HPDE6-E6E7 (cell line): Measurements from ENCODE around the gene BIRC5.

Source experiments
- DNase-seq: peaks from one replicate; pipeline ENCODE4 v3.0.0; 2011; ENCODE audit warnings: missing footprints; ENCODE audit errors: extremely low spot score

Gene BIRC5

DNA sequence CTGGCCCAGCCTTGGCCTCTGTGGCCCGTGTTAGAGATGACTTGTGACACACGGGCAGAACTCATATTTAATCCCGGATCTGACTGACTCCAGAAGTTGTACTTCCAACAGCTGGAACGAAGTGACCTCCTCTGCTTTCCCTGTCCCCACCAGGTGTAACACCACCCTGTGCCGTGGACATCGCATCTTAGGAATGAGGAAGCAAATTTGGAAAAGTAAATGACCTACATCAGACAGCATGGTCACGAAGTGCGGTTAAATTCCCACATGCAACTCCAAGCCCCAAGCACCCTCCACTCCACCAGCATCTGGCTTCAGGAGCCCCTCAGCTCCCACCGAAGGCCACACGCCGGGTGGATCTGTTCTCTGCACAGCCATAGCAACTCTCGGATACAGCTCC lies 30.1 kb upstream of the BIRC5 start:
- no peak for DNase-seq

DNA sequence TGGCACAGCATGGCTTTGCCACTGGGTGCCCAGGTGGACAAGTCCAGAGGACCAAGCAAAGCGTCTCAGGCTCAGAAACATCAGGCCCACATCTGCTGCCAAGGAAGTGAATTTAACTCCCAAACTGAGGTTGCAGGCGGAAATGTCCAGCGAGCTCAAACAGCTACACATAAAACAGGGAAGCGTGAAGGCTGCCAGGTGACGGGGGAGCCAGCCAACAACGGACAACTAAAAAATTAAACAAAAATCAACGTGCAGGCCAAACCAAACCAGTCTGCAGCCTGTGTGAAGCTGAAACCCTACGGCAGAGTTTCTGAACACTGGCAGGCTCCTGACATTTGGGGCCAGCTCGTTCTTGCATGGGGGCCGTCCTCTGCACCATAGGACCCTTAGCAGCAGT lies 29.7 kb upstream of the BIRC5 start:
- DNase-seq: no peak

GRCh38 chr17:78184868-78185267 lies 29.2 kb upstream of the BIRC5 start:
- no peak for DNase-seq

- DNase-seq: no peak
Measured at GRCh38 chr17:78185981-78186691, 27.9 kb upstream of the BIRC5 start.

DNA sequence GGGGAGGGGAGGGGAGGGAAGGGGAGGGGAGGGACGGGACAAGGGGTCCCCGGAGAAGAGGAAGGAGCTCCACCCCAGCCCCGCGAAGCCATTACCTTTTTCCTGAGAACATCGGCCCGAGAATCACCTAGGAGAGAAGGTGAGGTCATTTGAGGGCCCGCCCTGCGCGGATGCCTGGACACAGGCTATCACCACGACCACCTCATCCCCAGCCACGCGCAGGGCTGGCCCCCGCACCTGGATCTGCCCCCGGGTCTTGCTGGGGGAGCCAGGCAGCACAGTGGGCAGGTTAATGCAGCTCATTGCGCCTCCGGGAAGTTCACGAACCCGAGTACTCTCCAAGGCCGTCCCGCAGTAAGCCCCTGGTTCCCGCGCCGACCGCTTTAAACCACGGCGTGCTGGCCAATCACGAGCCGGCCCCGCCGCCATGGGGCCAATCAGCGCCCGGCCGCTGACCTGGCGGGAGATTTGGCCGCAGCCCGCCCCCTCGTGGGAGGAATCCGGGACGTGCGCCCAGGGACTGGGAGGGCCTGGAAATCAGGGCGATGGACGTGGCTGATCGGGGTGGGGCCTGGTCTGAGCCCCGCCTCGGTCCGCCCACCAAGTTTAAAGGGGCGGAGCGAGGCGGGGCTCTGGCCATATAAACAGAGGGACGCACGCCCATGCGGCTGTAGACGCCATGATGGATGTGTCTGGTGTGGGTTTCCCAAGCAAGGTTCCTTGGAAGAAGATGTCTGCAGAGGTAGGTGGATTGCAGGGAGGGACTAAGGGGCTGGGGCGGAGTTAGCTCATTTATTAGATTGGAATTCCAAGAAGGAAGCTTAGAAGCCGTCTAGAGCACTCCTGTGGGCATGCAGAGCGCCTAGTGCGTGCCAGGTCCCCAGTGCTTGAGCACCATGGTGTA lies 27.1 kb upstream of the BIRC5 start, which contains the start of the genes AFMID and TK1:
TSS of gene AFMID (plus strand) at position 671 of the 904 bp plus-strand sequence. CDS start at position 680, 9 bp downstream.
TSS of gene TK1 (minus strand) at position 361 of the 904 bp plus-strand sequence. CDS start at position 303, 58 bp downstream.
- peak; percentile 98 for DNase-seq

- no peak for DNase-seq
Measured at GRCh38 chr17:78196716-78197115, 17.3 kb upstream of the BIRC5 start.

DNA sequence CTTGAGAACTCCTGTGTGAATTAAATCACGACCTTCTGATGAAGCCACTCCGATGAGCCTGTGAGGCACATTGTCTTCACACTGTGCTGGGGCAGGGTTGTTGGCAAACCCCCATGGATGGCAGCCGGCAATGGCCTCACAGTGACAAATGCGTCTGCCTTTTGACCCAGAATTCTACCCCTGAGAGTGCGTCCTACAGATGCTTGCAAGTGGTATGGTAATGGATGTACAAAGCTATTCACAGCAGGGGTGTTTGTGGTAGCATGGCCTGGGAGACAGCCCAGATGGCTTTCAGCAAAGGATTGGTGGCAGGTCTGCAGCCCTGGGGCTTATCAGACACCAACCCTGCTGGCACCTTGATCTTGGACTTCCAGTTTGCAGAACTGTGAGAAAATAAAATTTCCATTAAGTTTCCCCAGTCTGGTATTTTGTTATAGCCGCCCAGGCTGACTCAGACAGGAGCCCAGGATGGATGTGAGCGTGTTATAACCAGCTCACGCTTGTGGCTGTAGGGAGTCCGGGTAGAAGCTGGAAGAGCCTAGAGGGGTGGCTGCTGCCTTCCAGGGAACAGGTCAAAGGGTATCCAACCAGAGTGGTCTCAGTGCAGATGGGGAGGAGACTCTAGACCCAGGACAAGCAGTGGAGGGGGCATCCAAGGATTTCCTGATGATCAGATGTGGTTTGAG lies 16.8 kb upstream of the BIRC5 start:
- DNase-seq: no peak

- no peak for DNase-seq
Measured at GRCh38 chr17:78200451-78200850, 13.6 kb upstream of the BIRC5 start.

DNA sequence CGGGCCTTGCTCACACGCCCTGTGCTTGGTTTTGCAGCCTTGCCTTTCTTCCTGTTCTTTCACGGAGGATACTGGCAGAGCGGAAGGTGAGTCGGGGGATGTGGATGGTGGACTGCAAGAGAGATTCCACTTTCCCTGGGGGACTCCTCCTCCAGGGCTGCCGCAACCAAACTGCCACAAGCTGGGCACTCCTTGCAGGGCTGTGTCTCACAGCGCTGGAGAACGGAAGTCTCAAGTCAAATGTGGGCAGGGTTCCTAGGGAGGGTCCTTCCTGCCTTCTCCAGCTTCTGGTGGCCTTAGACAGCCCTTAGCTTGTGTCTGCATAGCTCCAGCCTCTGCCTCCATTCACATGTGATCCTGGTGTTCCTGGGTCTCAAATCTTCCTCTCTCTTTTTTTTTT lies 11.4 kb upstream of the BIRC5 start:
- DNase-seq: no peak

GRCh38 chr17:78204387-78205123 lies 9.5 kb upstream of the BIRC5 start:
- DNase-seq: no peak

- no peak for DNase-seq
Measured at GRCh38 chr17:78205124-78205775, 8.8 kb upstream of the BIRC5 start.

- no peak for DNase-seq
Measured at GRCh38 chr17:78206298-78206697, 7.8 kb upstream of the BIRC5 start.

GRCh38 chr17:78208486-78208885 lies 5.6 kb upstream of the BIRC5 start:
- no peak for DNase-seq

GRCh38 chr17:78210111-78210510 lies 3.9 kb upstream of the BIRC5 start:
- no peak for DNase-seq

GRCh38 chr17:78211032-78211431 lies 3.0 kb upstream of the BIRC5 start:
- no peak for DNase-seq

GRCh38 chr17:78214706-78215061 lies 631 bp downstream of the BIRC5 start:
- no peak for DNase-seq

DNA sequence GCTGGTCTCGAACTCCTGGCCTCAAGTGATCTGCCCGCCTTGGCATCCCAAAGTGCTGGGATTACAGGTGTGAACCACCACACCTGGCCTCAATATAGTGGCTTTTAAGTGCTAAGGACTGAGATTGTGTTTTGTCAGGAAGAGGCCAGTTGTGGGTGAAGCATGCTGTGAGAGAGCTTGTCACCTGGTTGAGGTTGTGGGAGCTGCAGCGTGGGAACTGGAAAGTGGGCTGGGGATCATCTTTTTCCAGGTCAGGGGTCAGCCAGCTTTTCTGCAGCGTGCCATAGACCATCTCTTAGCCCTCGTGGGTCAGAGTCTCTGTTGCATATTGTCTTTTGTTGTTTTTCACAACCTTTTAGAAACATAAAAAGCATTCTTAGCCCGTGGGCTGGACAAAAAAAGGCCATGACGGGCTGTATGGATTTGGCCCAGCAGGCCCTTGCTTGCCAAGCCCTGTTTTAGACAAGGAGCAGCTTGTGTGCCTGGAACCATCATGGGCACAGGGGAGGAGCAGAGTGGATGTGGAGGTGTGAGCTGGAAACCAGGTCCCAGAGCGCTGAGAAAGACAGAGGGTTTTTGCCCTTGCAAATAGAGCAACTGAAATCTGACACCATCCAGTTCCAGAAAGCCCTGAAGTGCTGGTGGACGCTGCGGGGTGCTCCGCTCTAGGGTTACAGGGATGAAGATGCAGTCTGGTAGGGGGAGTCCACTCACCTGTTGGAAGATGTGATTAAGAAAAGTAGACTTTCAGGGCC lies 5.5 kb downstream of the BIRC5 start:
- DNase-seq: no peak

- no peak for DNase-seq
Measured at GRCh38 chr17:78223061-78223460, 9.0 kb downstream of the BIRC5 start.

DNA sequence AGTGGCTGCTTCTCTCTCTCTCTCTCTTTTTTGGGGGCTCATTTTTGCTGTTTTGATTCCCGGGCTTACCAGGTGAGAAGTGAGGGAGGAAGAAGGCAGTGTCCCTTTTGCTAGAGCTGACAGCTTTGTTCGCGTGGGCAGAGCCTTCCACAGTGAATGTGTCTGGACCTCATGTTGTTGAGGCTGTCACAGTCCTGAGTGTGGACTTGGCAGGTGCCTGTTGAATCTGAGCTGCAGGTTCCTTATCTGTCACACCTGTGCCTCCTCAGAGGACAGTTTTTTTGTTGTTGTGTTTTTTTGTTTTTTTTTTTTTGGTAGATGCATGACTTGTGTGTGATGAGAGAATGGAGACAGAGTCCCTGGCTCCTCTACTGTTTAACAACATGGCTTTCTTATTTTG lies 9.7 kb downstream of the BIRC5 start:
- DNase-seq: no peak
